Common myeloid progenitor, CD34-positive (primary cell): ENCODE measurements around the gene TDRD5.

Source experiments
- CTCF ChIA-PET: fragments of 350-600 bp; sonication (Branson Sonifier 250); formaldehyde crosslinking; loops from one replicate; lab custom pipeline; 2021; ENCODE audit warnings: antibody characterized with exemption; lab: Charles Lee
- POLR2A ChIA-PET: fragments of 350-600 bp; sonication (Branson Sonifier 250); formaldehyde crosslinking; loops from one replicate; lab custom pipeline; 2021; ENCODE audit warnings: antibody characterized with exemption; lab: Charles Lee
- DNase-seq, 3 donors: peaks; one replicate each; pipeline versions ENCODE4 v3.0.0 to v3.0.0-alpha.2; 2013
- H3K27ac ChIP-seq, 2 experiments: 1 replicate in 1 of 2; 2 replicates in 1 of 2; pipeline ENCODE4 v1.7.0; 2013; ENCODE audit warnings: inconsistent platforms in 2 of 2, low read length in 2 of 2, mild to moderate bottlenecking in 2 of 2, low read depth in 1 of 2, moderate library complexity in 1 of 2; ENCODE audit not compliant: severe bottlenecking in 2 of 2, insufficient read depth in 1 of 2, poor library complexity in 1 of 2
- H3K27me3 ChIP-seq, 5 experiments: replicated peaks in 2 of 5; 1 replicate in 3 of 5; 2 replicates in 2 of 5; pipeline versions ENCODE4 v1.6.1 to v1.7.0; 2013; ENCODE audit warnings: low read length in 4 of 5, mild to moderate bottlenecking in 2 of 5, moderate library complexity in 2 of 5, inconsistent platforms in 1 of 5; ENCODE audit not compliant: insufficient read depth in 5 of 5, control insufficient read depth in 4 of 5
- H3K36me3 ChIP-seq, 4 experiments: 1 replicate in 2 of 4; 2 replicates in 2 of 4; pipeline versions ENCODE4 v1.6.1 to v1.7.0; 2013; ENCODE audit warnings: low read length in 3 of 4, control low read depth in 1 of 4, mild to moderate bottlenecking in 1 of 4; ENCODE audit not compliant: control insufficient read depth in 4 of 4, insufficient read depth in 4 of 4
- H3K4me1 ChIP-seq, 4 experiments: 1 replicate in 3 of 4; 2 replicates in 1 of 4; pipeline versions ENCODE4 v1.6.1 to v1.7.1; 2013; ENCODE audit warnings: low read length in 3 of 4, mild to moderate bottlenecking in 3 of 4, control low read depth in 1 of 4, inconsistent platforms in 1 of 4, moderate library complexity in 1 of 4; ENCODE audit not compliant: control insufficient read depth in 4 of 4, insufficient read depth in 4 of 4; ENCODE audit errors: control extremely low read depth in 1 of 4
- H3K4me3 ChIP-seq, 7 experiments: 1 replicate in 4 of 7; 2 replicates in 3 of 7; pipeline versions ENCODE4 v1.5.1 to v1.7.0; 2013; ENCODE audit warnings: mild to moderate bottlenecking in 7 of 7, low read length in 6 of 7, moderate library complexity in 6 of 7, inconsistent platforms in 2 of 7, low read depth in 2 of 7, control low read depth in 1 of 7; ENCODE audit not compliant: insufficient read depth in 4 of 7, control insufficient read depth in 1 of 7; ENCODE audit errors: extremely low read depth in 1 of 7
- H3K9me3 ChIP-seq, 5 experiments: 1 replicate in 4 of 5; 2 replicates in 1 of 5; pipeline versions ENCODE4 v1.6.1 to v1.7.1; 2013; ENCODE audit warnings: low read length in 4 of 5, mild to moderate bottlenecking in 2 of 5, inconsistent platforms in 1 of 5, low read depth in 1 of 5, moderate library complexity in 1 of 5; ENCODE audit not compliant: control insufficient read depth in 4 of 5, insufficient read depth in 2 of 5; ENCODE audit errors: control extremely low read depth in 1 of 5
- WGBS: methylation state at CpG from one replicate; pipeline ENCODE4 v1.1.5; 2013; ENCODE audit not compliant: insufficient coverage; 5-methylcytosine and 5-hydroxymethylcytosine counted together

Gene TDRD5

GRCh38 chr1:179587336-179587735 lies 4.3 kb upstream of the TDRD5 start:
- CTCF ChIA-PET = interaction anchor here (1.1 kb wide), 1 partner anchor 227 kb away, joined by 5 read pairs; no protein-coding TSS in a partner anchor
- peaks cover 0 to 9% (median 5%) of the 10 kb centered on the region in 4 experiments for H3K4me1 ChIP-seq
- peaks cover 13 to 72% (median 28%) of the 10 kb centered on the region in 5 experiments for H3K27me3 ChIP-seq
- no peaks in the 10 kb centered on the region for H3K36me3 ChIP-seq
- H3K27ac ChIP-seq = no peak overlapping the region
- H3K9me3 ChIP-seq = peaks cover 0 to 7% (median 2%) of the 10 kb centered on the region in 5 experiments
- H3K4me3 ChIP-seq = no peak overlapping the region
- POLR2A ChIA-PET = no interaction called here
- DNase-seq = no peak
- 95% methylated on average over 6 of the region's 6 CpGs for WGBS

GRCh38 chr1:179588425-179589024 lies 3.1 kb upstream of the TDRD5 start:
- WGBS = 96% methylated on average over 10 of the region's 18 CpGs
- Histone ChIP-seq H3K9me3 (peaks cover 0 to 8% (median 5%) of the 10 kb centered on the region in 5 experiments), H3K27ac (no peak overlapping the region), H3K36me3 (no peaks in the 10 kb centered on the region), H3K4me3 (no peak overlapping the region), H3K4me1 (peaks cover 0 to 9% (median 5%) of the 10 kb centered on the region in 4 experiments), H3K27me3 (peaks cover 18 to 82% (median 37%) of the 10 kb centered on the region in 5 experiments)
- POLR2A ChIA-PET = no interaction called here
- no peak for DNase-seq
- CTCF ChIA-PET = no interaction called here

GRCh38 chr1:179589509-179589908 lies 2.1 kb upstream of the TDRD5 start:
- H3K9me3 ChIP-seq = peaks cover 0 to 8% (median 5%) of the 10 kb centered on the region in 5 experiments
- H3K36me3 ChIP-seq = no peaks in the 10 kb centered on the region
- H3K4me1 ChIP-seq = peaks cover 0 to 9% (median 5%) of the 10 kb centered on the region in 4 experiments
- H3K4me3 ChIP-seq = no peak overlapping the region
- peaks cover 17 to 84% (median 39%) of the 10 kb centered on the region in 5 experiments for H3K27me3 ChIP-seq
- WGBS = no CpG with 5 or more reads among the region's 4 CpGs
- POLR2A ChIA-PET = no interaction called here
- DNase-seq = no peak
- H3K27ac ChIP-seq = no peak overlapping the region
- CTCF ChIA-PET = no interaction called here

GRCh38 chr1:179590671-179591070 lies 961 bp upstream of the TDRD5 start:
- Histone ChIP-seq H3K36me3 (no peaks in the 10 kb centered on the region), H3K9me3 (peaks cover 0 to 8% (median 5%) of the 10 kb centered on the region in 5 experiments), H3K27ac (no peak overlapping the region), H3K4me1 (peaks cover 0 to 9% (median 5%) of the 10 kb centered on the region in 4 experiments), H3K27me3 (peaks cover 11 to 84% (median 41%) of the 10 kb centered on the region in 5 experiments), H3K4me3 (no peak overlapping the region)
- ChIA-PET CTCF (no interaction called here), POLR2A (no interaction called here)
- WGBS = 98% methylated on average over 6 of the region's 11 CpGs
- no peak for DNase-seq

GRCh38 chr1:179591253-179591591 lies 410 bp upstream of the TDRD5 start:
- Histone ChIP-seq H3K27me3 (peaks cover 11 to 79% (median 43%) of the 10 kb centered on the region in 5 experiments), H3K9me3 (peaks cover 0 to 8% (median 5%) of the 10 kb centered on the region in 5 experiments), H3K27ac (no peak overlapping the region), H3K4me1 (peaks cover 0 to 7% (median 3%) of the 10 kb centered on the region in 4 experiments), H3K36me3 (no peaks in the 10 kb centered on the region), H3K4me3 (peak overlapping the region in 2 of 7 experiments; percentile 8 to 55)
- DNase-seq = no peak
- POLR2A ChIA-PET = no interaction called here
- CTCF ChIA-PET = no interaction called here
- 39% methylated on average over 7 of the region's 7 CpGs for WGBS

- Histone ChIP-seq H3K27me3 (peaks cover 0 to 15% (median 13%) of the 10 kb centered on the region in 5 experiments), H3K4me1 (no peaks in the 10 kb centered on the region), H3K27ac (no peak overlapping the region), H3K9me3 (no peaks in the 10 kb centered on the region), H3K36me3 (no peaks in the 10 kb centered on the region), H3K4me3 (no peak overlapping the region)
- CTCF ChIA-PET = no interaction called here
- no peak for DNase-seq
- no CpG with 5 or more reads among the region's 1 CpG for WGBS
- POLR2A ChIA-PET = no interaction called here
These were observed 7.0 kb downstream of the TDRD5 start for GRCh38 chr1:179598631-179599030.

GRCh38 chr1:179599623-179600249 lies 8.1 kb downstream of the TDRD5 start:
- H3K9me3 ChIP-seq = no peaks in the 10 kb centered on the region
- CTCF ChIA-PET = interaction anchor here (0.7 kb wide), 1 partner anchor 16 kb away, joined by 4 read pairs; no protein-coding TSS in a partner anchor
- DNase-seq = peak; percentile 6 to 49 (median 34)

More at GRCh38 chr1:179599623-179600249, 8.1 kb downstream of the TDRD5 start:
- no peak overlapping the region for H3K27ac ChIP-seq
- H3K4me1 ChIP-seq = no peaks in the 10 kb centered on the region
- no peak overlapping the region for H3K4me3 ChIP-seq
- no peaks in the 10 kb centered on the region for H3K36me3 ChIP-seq
- POLR2A ChIA-PET = no interaction called here
- H3K27me3 ChIP-seq = peaks cover 0 to 10% (median 7%) of the 10 kb centered on the region in 5 experiments
